H9 (cell line): Measurements from ENCODE around the gene PAXX. TPM values are rescaled to one million over a fixed set of nuclear protein-coding genes. Genes with fewer than 3 reads are reported as not detected.

ENCODE experiments used
- DNase-seq: peaks from one replicate; pipeline ENCODE4 v3.0.0-alpha.2; 2017
- H2AFZ ChIP-seq: one replicate; pipeline ENCODE4 v1.6.1; 2013; ENCODE audit warnings: mild to moderate bottlenecking, low read length, control low read depth, moderate library complexity
- H2AK5ac ChIP-seq: 2 replicates; pipeline ENCODE4 v1.6.1; 2013; ENCODE audit warnings: low read length, control low read depth, mixed read lengths; ENCODE audit not compliant: insufficient read length
- H2BK120ac ChIP-seq: one replicate; pipeline ENCODE4 v1.6.1; 2013; ENCODE audit warnings: low read depth, mild to moderate bottlenecking, low read length, control low read depth, inconsistent platforms; ENCODE audit not compliant: poor library complexity, severe bottlenecking
- H2BK12ac ChIP-seq: 2 replicates; pipeline ENCODE4 v1.6.1; 2013; ENCODE audit warnings: low read length, control low read depth, mixed read lengths, low read depth; ENCODE audit not compliant: insufficient read length
- H2BK15ac ChIP-seq: 2 replicates; pipeline ENCODE4 v1.6.1; 2013; ENCODE audit warnings: low read depth, low read length, control low read depth
- H2BK20ac ChIP-seq: one replicate; pipeline ENCODE4 v1.6.1; 2013; ENCODE audit warnings: low read depth, mild to moderate bottlenecking, low read length, control low read depth, inconsistent platforms; ENCODE audit not compliant: poor library complexity, severe bottlenecking
- H2BK5ac ChIP-seq: 2 replicates; pipeline ENCODE4 v1.6.1; 2013; ENCODE audit warnings: low read length, control low read depth, mixed read lengths; ENCODE audit not compliant: insufficient read length
- H3K14ac ChIP-seq: 2 replicates; pipeline ENCODE4 v1.6.1; 2013; ENCODE audit warnings: low read length, control low read depth; ENCODE audit not compliant: insufficient read depth
- H3K18ac ChIP-seq: 2 replicates; pipeline ENCODE4 v1.6.1; 2013; ENCODE audit warnings: low read depth, mild to moderate bottlenecking, mixed read lengths, low read length, control low read depth; ENCODE audit not compliant: insufficient read length
- H3K23ac ChIP-seq: 2 replicates; pipeline ENCODE4 v1.6.1; 2013; ENCODE audit warnings: low read length, control low read depth, mixed read lengths, low read depth; ENCODE audit not compliant: insufficient read length
- H3K23me2 ChIP-seq: 2 replicates; pipeline ENCODE4 v1.6.1; 2013; ENCODE audit warnings: low read depth, mild to moderate bottlenecking, mixed read lengths, low read length, control low read depth; ENCODE audit not compliant: insufficient read length, poor library complexity, severe bottlenecking
- H3K27ac ChIP-seq: 2 replicates; pipeline ENCODE4 v1.5.1; 2013; ENCODE audit warnings: low read length, control low read depth, mixed read lengths, low read depth; ENCODE audit not compliant: insufficient read length
- H3K27me3 ChIP-seq: 2 replicates; pipeline ENCODE4 v1.6.1; 2013; ENCODE audit warnings: low read length, control low read depth, inconsistent platforms; ENCODE audit not compliant: insufficient read depth
- H3K4ac ChIP-seq: 2 replicates; pipeline ENCODE4 v1.6.1; 2013; ENCODE audit warnings: low read depth, mild to moderate bottlenecking, control low read depth, inconsistent platforms, low read length, moderate library complexity
- H3K4me1 ChIP-seq: 2 replicates; pipeline ENCODE4 v1.6.1; 2013; ENCODE audit warnings: low read length, control low read depth, inconsistent platforms; ENCODE audit not compliant: insufficient read depth
- H3K4me2 ChIP-seq: 2 replicates; pipeline ENCODE4 v1.6.1; 2013; ENCODE audit warnings: low read length, control low read depth, mixed read lengths; ENCODE audit not compliant: insufficient read length, insufficient read depth
- H3K56ac ChIP-seq: 2 replicates; pipeline ENCODE4 v1.6.1; 2013; ENCODE audit warnings: low read depth, mild to moderate bottlenecking, mixed read lengths, low read length, control low read depth; ENCODE audit not compliant: insufficient read length
- H3K79me1 ChIP-seq: 2 replicates; pipeline ENCODE4 v1.6.1; 2013; ENCODE audit warnings: low read depth, mild to moderate bottlenecking, moderate library complexity, low read length, control low read depth, inconsistent platforms; ENCODE audit not compliant: insufficient read depth, poor library complexity, severe bottlenecking
- H3K79me2 ChIP-seq: 2 replicates; pipeline ENCODE4 v1.6.1; 2013; ENCODE audit warnings: low read length, control low read depth, inconsistent platforms; ENCODE audit not compliant: insufficient read depth
- H3K9ac ChIP-seq: 2 replicates; pipeline ENCODE4 v1.6.1; 2013; ENCODE audit warnings: low read length, control low read depth, mixed read lengths; ENCODE audit not compliant: insufficient read length; ENCODE audit errors: extremely low read depth
- H3K9me3 ChIP-seq: one replicate; pipeline ENCODE4 v1.6.1; 2013; ENCODE audit warnings: low read depth, low read length, inconsistent platforms; ENCODE audit not compliant: control insufficient read depth
- H3T11ph ChIP-seq: one replicate; pipeline ENCODE4 v1.6.1; 2013; ENCODE audit warnings: mild to moderate bottlenecking, low read length, control low read depth, inconsistent platforms
- H4K20me1 ChIP-seq: one replicate; pipeline ENCODE4 v1.6.1; 2013; ENCODE audit not compliant: control insufficient read depth, insufficient read length, insufficient read depth
- H4K5ac ChIP-seq: 2 replicates; pipeline ENCODE4 v1.6.1; 2013; ENCODE audit warnings: low read depth, mild to moderate bottlenecking, mixed read lengths, low read length, control low read depth; ENCODE audit not compliant: insufficient read length
- H4K8ac ChIP-seq: replicated peaks from 2 replicates; pipeline ENCODE4 v1.6.1; 2013; ENCODE audit warnings: low read length, control low read depth, mixed read lengths, low read depth; ENCODE audit not compliant: insufficient read length
- H4K91ac ChIP-seq: 2 replicates; pipeline ENCODE4 v1.6.1; 2013; ENCODE audit warnings: low read depth, mild to moderate bottlenecking, moderate library complexity, mixed read lengths, low read length, control low read depth; ENCODE audit not compliant: insufficient read length
- H3K27ac Mint-ChIP-seq, 3 experiments: 2 replicates in 2 of 3; 3 replicates in 1 of 3; pipeline ENCODE4 v1.8.0; 2020 to 2021; ENCODE audit warnings: mixed read lengths in 3 of 3, mild to moderate bottlenecking in 1 of 3, moderate library complexity in 1 of 3
- H3K27me3 Mint-ChIP-seq: 2 replicates; pipeline ENCODE4 v1.8.0; 2021; ENCODE audit warnings: low read depth, mild to moderate bottlenecking, moderate library complexity, mixed read lengths
- H3K36me3 Mint-ChIP-seq, 3 experiments: 2 replicates in 2 of 3; 3 replicates in 1 of 3; pipeline ENCODE4 v1.8.0; 2020 to 2021; ENCODE audit warnings: low read depth in 3 of 3, mixed read lengths in 3 of 3; ENCODE audit not compliant: insufficient read depth in 1 of 3
- H3K4me1 Mint-ChIP-seq, 2 experiments: 2 replicates each; pipeline ENCODE4 v1.8.0; 2020; ENCODE audit warnings: mixed read lengths in 2 of 2
- H3K4me3 Mint-ChIP-seq, 2 experiments: 2 replicates in 1 of 2; 3 replicates in 1 of 2; pipeline ENCODE4 v1.8.0; 2020 to 2021; ENCODE audit warnings: mild to moderate bottlenecking in 2 of 2, mixed read lengths in 2 of 2, moderate library complexity in 1 of 2
- H3K9me3 Mint-ChIP-seq, 2 experiments: 2 replicates in 1 of 2; 3 replicates in 1 of 2; pipeline ENCODE4 v1.8.0; 2020; ENCODE audit warnings: mild to moderate bottlenecking in 2 of 2, mixed read lengths in 2 of 2, moderate library complexity in 1 of 2
- WGBS: extraction: QIAGEN DNeasy Blood & Tissue Kit; methylation state at CpG from one replicate; pipeline ENCODE4 v1.1.7; 2013; ENCODE audit warnings: missing lambda C conversion rate, low lambda C conversion rate, mixed read lengths; ENCODE audit not compliant: insufficient read length; ENCODE audit errors: extremely low coverage; 5-methylcytosine and 5-hydroxymethylcytosine counted together
- total RNA-seq: library from RNA; stranded (reverse); gene quantifications from 2 replicates; pipeline ENCODE4 v1.2.1, GENCODE V29; 2021
- TF ChIP-seq, protein P1 (sequence below): fragments of 200-600 bp; sonication (generic); conservative IDR thresholded peaks from 3 replicates; pipeline ENCODE4 v1.8.0; 2021; ENCODE audit warnings: antibody characterized with exemption, mild to moderate bottlenecking

The PAXX gene
- total RNA-seq, 1 experiment from 2014 or later: 51.2 TPM

DNA sequence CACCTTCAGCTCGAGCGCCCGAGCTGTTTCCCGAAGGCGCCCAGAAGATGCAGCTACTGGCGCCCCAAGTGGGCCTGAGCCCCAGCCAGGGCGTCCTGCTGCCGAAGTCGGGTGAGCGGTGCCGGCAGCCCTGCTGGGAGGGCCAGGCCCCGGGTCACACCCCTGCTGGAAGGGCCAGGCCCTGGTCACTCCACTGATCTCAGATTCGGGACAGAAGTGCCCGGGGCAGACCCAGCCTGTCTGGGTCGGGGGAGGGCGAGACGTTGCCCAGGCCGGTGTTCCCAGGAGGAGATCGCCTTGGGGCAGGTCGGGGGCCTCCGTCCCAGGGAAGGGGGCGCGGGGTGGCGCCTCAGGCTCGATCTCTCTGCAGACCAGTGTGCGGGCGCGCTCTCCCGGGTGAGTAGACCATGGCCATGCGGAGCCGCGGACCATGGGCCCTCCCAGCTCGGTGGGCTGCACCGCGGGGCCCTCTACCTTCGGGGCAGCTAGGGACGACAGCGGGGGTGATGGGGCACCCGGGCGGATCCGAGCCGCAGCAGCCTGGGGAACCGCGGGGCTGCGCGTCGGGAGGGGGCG, 7.1 kb upstream of the PAXX start:
- peaks cover 11% of the 10 kb centered on the region for H3K27me3 Mint-ChIP-seq
- H4K5ac ChIP-seq: no peak overlapping the region
- H3K14ac ChIP-seq: no peak overlapping the region
- H2AK5ac ChIP-seq: no peak overlapping the region
- H3K79me1 ChIP-seq: no peaks in the 10 kb centered on the region
- H3K27me3 ChIP-seq: no peaks in the 10 kb centered on the region
- TF ChIP-seq, protein P1, sequence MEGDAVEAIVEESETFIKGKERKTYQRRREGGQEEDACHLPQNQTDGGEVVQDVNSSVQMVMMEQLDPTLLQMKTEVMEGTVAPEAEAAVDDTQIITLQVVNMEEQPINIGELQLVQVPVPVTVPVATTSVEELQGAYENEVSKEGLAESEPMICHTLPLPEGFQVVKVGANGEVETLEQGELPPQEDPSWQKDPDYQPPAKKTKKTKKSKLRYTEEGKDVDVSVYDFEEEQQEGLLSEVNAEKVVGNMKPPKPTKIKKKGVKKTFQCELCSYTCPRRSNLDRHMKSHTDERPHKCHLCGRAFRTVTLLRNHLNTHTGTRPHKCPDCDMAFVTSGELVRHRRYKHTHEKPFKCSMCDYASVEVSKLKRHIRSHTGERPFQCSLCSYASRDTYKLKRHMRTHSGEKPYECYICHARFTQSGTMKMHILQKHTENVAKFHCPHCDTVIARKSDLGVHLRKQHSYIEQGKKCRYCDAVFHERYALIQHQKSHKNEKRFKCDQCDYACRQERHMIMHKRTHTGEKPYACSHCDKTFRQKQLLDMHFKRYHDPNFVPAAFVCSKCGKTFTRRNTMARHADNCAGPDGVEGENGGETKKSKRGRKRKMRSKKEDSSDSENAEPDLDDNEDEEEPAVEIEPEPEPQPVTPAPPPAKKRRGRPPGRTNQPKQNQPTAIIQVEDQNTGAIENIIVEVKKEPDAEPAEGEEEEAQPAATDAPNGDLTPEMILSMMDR: no peak
- H3K23ac ChIP-seq: no peak overlapping the region
- no peak overlapping the region for H3K18ac ChIP-seq
- no peak overlapping the region for H3K27ac Mint-ChIP-seq
- H3K9me3 ChIP-seq: no peaks in the 10 kb centered on the region
- H3K4me3 Mint-ChIP-seq: no peak overlapping the region
- no peaks in the 10 kb centered on the region for H3K23me2 ChIP-seq
- H3K9ac ChIP-seq: no peak overlapping the region
- no peaks in the 10 kb centered on the region for H3K79me2 ChIP-seq
- no peak for DNase-seq
- H4K8ac ChIP-seq: no peak overlapping the region
- no peak overlapping the region for H2BK120ac ChIP-seq
- H3K9me3 Mint-ChIP-seq: no peaks in the 10 kb centered on the region
- H3K4me1 Mint-ChIP-seq: peaks cover 2 to 7% of the 10 kb centered on the region in 2 experiments; a peak in 3 of 4 replicates
- H2BK5ac ChIP-seq: no peak overlapping the region
- peak overlapping the region; percentile 9 for H3K4me2 ChIP-seq
- H3T11ph ChIP-seq: no peak overlapping the region
- H3K36me3 Mint-ChIP-seq: peaks cover 0 to 3% (median 0%) of the 10 kb centered on the region in 3 experiments; a peak in 1 of 7 replicates
- no peak overlapping the region for H2BK20ac ChIP-seq
- H3K4ac ChIP-seq: no peak overlapping the region
- H2AFZ ChIP-seq: no peak overlapping the region
- no peak overlapping the region for H2BK12ac ChIP-seq
- H4K20me1 ChIP-seq: no peaks in the 10 kb centered on the region
- H3K4me1 ChIP-seq: no peaks in the 10 kb centered on the region
- no peak overlapping the region for H2BK15ac ChIP-seq
- no peak overlapping the region for H3K56ac ChIP-seq
- WGBS: no CpG with 5 or more reads among the region's 48 CpGs
- H3K27ac ChIP-seq: no peak overlapping the region
- H4K91ac ChIP-seq: no peak overlapping the region
